HEK293T (cell line): ENCODE data around the gene ZNF683.

ENCODE experiments used
- CTCF ChIA-PET: fragments of 350-600 bp; formaldehyde crosslinking; extraction: SDS; loops from one replicate; lab custom pipeline; 2021; ENCODE audit warnings: antibody characterized with exemption, inconsistent platforms; lab: Yijun Ruan, JAX
- POLR2A ChIA-PET: fragments of 350-600 bp; formaldehyde crosslinking; extraction: SDS; loops from one replicate; lab custom pipeline; 2020; ENCODE audit warnings: antibody characterized with exemption, inconsistent platforms; lab: Yijun Ruan, JAX
- DNase-seq: peaks from one replicate; pipeline ENCODE4 v3.0.0; 2012; ENCODE audit warnings: mixed read lengths; ENCODE audit errors: extremely low spot score
- ARNT ChIP-seq: fragments of 450-650 bp; IDR thresholded peaks from 2 replicates; pipeline ENCODE4 v1.6.1; 2017; ENCODE audit warnings: mild to moderate bottlenecking
- BHLHE40 ChIP-seq: fragments of 450-650 bp; IDR thresholded peaks from 2 replicates; pipeline ENCODE4 v1.6.1; 2016; ENCODE audit warnings: mild to moderate bottlenecking, moderate library complexity, borderline replicate concordance
- CTBP1 ChIP-seq: fragments of 450-650 bp; IDR thresholded peaks from 2 replicates; pipeline ENCODE4 v1.6.1; 2016; ENCODE audit warnings: borderline replicate concordance
- ELF4 ChIP-seq: fragments of 450-650 bp; IDR thresholded peaks from 2 replicates; pipeline ENCODE4 v1.6.1; 2017; ENCODE audit warnings: antibody characterized with exemption
- FOXA1 ChIP-seq: fragments of 450-650 bp; IDR thresholded peaks from 2 replicates; pipeline ENCODE4 v1.6.1; 2016; ENCODE audit warnings: mild to moderate bottlenecking
- FOXK2 ChIP-seq: fragments of 450-650 bp; IDR thresholded peaks from 2 replicates; pipeline ENCODE4 v1.6.1; 2016; ENCODE audit warnings: mild to moderate bottlenecking
- FOXM1 ChIP-seq: fragments of 450-650 bp; IDR thresholded peaks from 2 replicates; pipeline ENCODE4 v1.6.1; 2017; ENCODE audit warnings: mild to moderate bottlenecking, borderline replicate concordance
- HDGF ChIP-seq: fragments of 450-650 bp; IDR thresholded peaks from 2 replicates; pipeline ENCODE4 v1.6.1; 2017; ENCODE audit warnings: antibody characterized with exemption, borderline replicate concordance
- L3MBTL2 ChIP-seq: fragments of 450-650 bp; conservative IDR thresholded peaks from 2 replicates; pipeline ENCODE4 v1.6.1; 2016; ENCODE audit warnings: mild to moderate bottlenecking
- LEF1 ChIP-seq: fragments of 450-650 bp; IDR thresholded peaks from 2 replicates; pipeline ENCODE4 v1.6.1; 2017; ENCODE audit warnings: mild to moderate bottlenecking, borderline replicate concordance
- NFRKB ChIP-seq: fragments of 450-650 bp; IDR thresholded peaks from 2 replicates; pipeline ENCODE4 v1.6.1; 2016; ENCODE audit warnings: mild to moderate bottlenecking, moderate library complexity
- PKNOX1 ChIP-seq: fragments of 450-650 bp; IDR thresholded peaks from 2 replicates; pipeline ENCODE4 v1.6.1; 2016
- SP1 ChIP-seq: fragments of 450-650 bp; IDR thresholded peaks from 2 replicates; pipeline ENCODE4 v1.6.1; 2017
- SUZ12 ChIP-seq: fragments of 450-650 bp; IDR thresholded peaks from 2 replicates; pipeline ENCODE4 v1.6.1; 2016; ENCODE audit warnings: mild to moderate bottlenecking
- TARDBP ChIP-seq: fragments of 450-650 bp; IDR thresholded peaks from 2 replicates; pipeline ENCODE4 v1.6.1; 2016
- ZNF384 ChIP-seq: fragments of 450-650 bp; IDR thresholded peaks from 2 replicates; pipeline ENCODE4 v1.6.1; 2016

ZNF683 gene

GRCh38 chr1:26362331-26362730 lies 10.2 kb downstream of the ZNF683 start:
- no peak for TF ChIP-seq PKNOX1
- TF ChIP-seq FOXM1 = no peak
- TF ChIP-seq L3MBTL2 = no peak
- TF ChIP-seq HDGF = no peak
- TF ChIP-seq SP1 = no peak
- TF ChIP-seq TARDBP = no peak
- ChIA-PET CTCF (interaction anchor here (0.6 to 1.4 kb wide), 2 partner anchors 9 to 24 kb away, joined by 3 read pairs; no protein-coding TSS in a partner anchor), POLR2A (interaction anchor here (1.0 kb wide), 1 partner anchor 16 kb away, joined by 3 read pairs; no protein-coding TSS in a partner anchor)
- DNase-seq = no peak

GRCh38 chr1:26361605-26362122 lies 10.9 kb downstream of the ZNF683 start:
- POLR2A ChIA-PET = no interaction called here
- DNase-seq = no peak
- CTCF ChIA-PET = no interaction called here
- TF ChIP-seq ZNF384 (no peak), FOXA1 (no peak), CTBP1 (no peak), BHLHE40 (no peak), TARDBP (no peak), SUZ12 (no peak), FOXM1 (no peak), NFRKB (no peak), HDGF (no peak), ARNT (no peak), FOXK2 (no peak), LEF1 (no peak), PKNOX1 (no peak), ELF4 (no peak)

GRCh38 chr1:26360807-26361604 lies 11.5 kb downstream of the ZNF683 start:
- TF ChIP-seq FOXA1 (no peak), ZNF384 (no peak), FOXM1 (no peak), FOXK2 (no peak), NFRKB (no peak), HDGF (no peak), PKNOX1 (no peak), TARDBP (no peak), CTBP1 (no peak), ELF4 (no peak), SUZ12 (no peak), SP1 (no peak), LEF1 (no peak)
- POLR2A ChIA-PET = no interaction called here

GRCh38 chr1:26359981-26360806 lies 12.4 kb downstream of the ZNF683 start:
- ChIA-PET CTCF (interaction anchor here (0.6 to 0.8 kb wide), 2 partner anchors 15 to 239 kb away, joined by 3 read pairs; no protein-coding TSS in a partner anchor), POLR2A (no interaction called here)
- no peak for DNase-seq
- TF ChIP-seq BHLHE40 (no peak), CTBP1 (no peak), ZNF384 (no peak), FOXK2 (no peak), SUZ12 (no peak), ELF4 (no peak), PKNOX1 (no peak), NFRKB (no peak), SP1 (no peak), LEF1 (no peak), L3MBTL2 (no peak), TARDBP (no peak), FOXM1 (no peak), ARNT (no peak), HDGF (no peak), FOXA1 (no peak)

More at GRCh38 chr1:26360807-26361604, 11.5 kb downstream of the ZNF683 start:
- CTCF ChIA-PET = interaction anchor here (0.8 kb wide), 1 partner anchor 238 kb away, joined by 3 read pairs; no protein-coding TSS in a partner anchor
- DNase-seq = no peak
